B cell (primary cell): ENCODE data around the gene BPIFB3.

Experiments
- CTCF ChIP-seq: fragments of 200-600 bp; IDR thresholded peaks from one replicate; pipeline ENCODE4 v1.8.0; 2022; ENCODE audit warnings: antibody characterized with exemption, mild to moderate bottlenecking
- EZH2 ChIP-seq: IDR thresholded peaks from 2 replicates; pipeline ENCODE4 v1.6.1; 2012; ENCODE audit warnings: borderline replicate concordance, low read depth, mild to moderate bottlenecking, moderate library complexity, low read length; ENCODE audit not compliant: insufficient read depth, poor library complexity, severe bottlenecking

- no peak for TF ChIP-seq CTCF
- no peak for TF ChIP-seq EZH2
Observed at GRCh38 chr20:33079259-33079658, 25.6 kb downstream of the BPIFB3 start, which contains the start of gene BPIFB4.
